ENCODE data around the gene HLF.

Gene HLF

GRCh38 chr17:55343900-55344513 lies 79.2 kb downstream of the HLF start:
- Histone ChIP-seq H3K27ac (replicated peaks) (no peak overlapping the region), H3K4me3 (replicated peaks; ENCODE audit: insufficient read depth, low read length) (no peak overlapping the region), H3K27me3 (ENCODE audit: insufficient read depth, poor library complexity, severe bottlenecking) (peaks cover 5% of the 10 kb centered on the region)
- TF ChIP-seq, protein P1, sequence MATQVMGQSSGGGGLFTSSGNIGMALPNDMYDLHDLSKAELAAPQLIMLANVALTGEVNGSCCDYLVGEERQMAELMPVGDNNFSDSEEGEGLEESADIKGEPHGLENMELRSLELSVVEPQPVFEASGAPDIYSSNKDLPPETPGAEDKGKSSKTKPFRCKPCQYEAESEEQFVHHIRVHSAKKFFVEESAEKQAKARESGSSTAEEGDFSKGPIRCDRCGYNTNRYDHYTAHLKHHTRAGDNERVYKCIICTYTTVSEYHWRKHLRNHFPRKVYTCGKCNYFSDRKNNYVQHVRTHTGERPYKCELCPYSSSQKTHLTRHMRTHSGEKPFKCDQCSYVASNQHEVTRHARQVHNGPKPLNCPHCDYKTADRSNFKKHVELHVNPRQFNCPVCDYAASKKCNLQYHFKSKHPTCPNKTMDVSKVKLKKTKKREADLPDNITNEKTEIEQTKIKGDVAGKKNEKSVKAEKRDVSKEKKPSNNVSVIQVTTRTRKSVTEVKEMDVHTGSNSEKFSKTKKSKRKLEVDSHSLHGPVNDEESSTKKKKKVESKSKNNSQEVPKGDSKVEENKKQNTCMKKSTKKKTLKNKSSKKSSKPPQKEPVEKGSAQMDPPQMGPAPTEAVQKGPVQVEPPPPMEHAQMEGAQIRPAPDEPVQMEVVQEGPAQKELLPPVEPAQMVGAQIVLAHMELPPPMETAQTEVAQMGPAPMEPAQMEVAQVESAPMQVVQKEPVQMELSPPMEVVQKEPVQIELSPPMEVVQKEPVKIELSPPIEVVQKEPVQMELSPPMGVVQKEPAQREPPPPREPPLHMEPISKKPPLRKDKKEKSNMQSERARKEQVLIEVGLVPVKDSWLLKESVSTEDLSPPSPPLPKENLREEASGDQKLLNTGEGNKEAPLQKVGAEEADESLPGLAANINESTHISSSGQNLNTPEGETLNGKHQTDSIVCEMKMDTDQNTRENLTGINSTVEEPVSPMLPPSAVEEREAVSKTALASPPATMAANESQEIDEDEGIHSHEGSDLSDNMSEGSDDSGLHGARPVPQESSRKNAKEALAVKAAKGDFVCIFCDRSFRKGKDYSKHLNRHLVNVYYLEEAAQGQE (IDR thresholded peaks at IDR 0.05; ENCODE audit: insufficient replicate concordance, low read depth) = no peak
- no peak for TF ChIP-seq GABPA (IDR thresholded peaks at IDR 0.05; ENCODE audit: low read depth)
- no peak for TF ChIP-seq POLR2AphosphoS5 (IDR thresholded peaks at IDR 0.05; ENCODE audit: low read depth)
- DNase-seq (ENCODE audit: low read depth in 1 of 2, low spot score in 1 of 2) = no peak

- H3K4me3 ChIP-seq (replicated peaks; ENCODE audit: insufficient read depth, low read length) = no peak overlapping the region
- TF ChIP-seq GABPA (IDR thresholded peaks at IDR 0.05; ENCODE audit: low read depth) (no peak), POLR2AphosphoS5 (IDR thresholded peaks at IDR 0.05; ENCODE audit: low read depth) (no peak), CTCF (IDR thresholded peaks at IDR 0.05; ENCODE audit: insufficient read depth, low read length) (no peak), SPI1 (IDR thresholded peaks at IDR 0.05; ENCODE audit: borderline replicate concordance, low read depth) (no peak)
- TF ChIP-seq, protein P1 (IDR thresholded peaks at IDR 0.05; ENCODE audit: insufficient replicate concordance, low read depth) = no peak
These were observed 79.8 kb downstream of the HLF start for GRCh38 chr17:55344514-55344997.

GRCh38 chr17:55345132-55345531 lies 80.4 kb downstream of the HLF start:
- DNase-seq (ENCODE audit: low read depth in 1 of 2, low spot score in 1 of 2) = no peak
- TF ChIP-seq SPI1 (IDR thresholded peaks at IDR 0.05; ENCODE audit: borderline replicate concordance, low read depth) = no peak
- TF ChIP-seq CTCF (IDR thresholded peaks at IDR 0.05; ENCODE audit: insufficient read depth, low read length) = no peak
- no peak for TF ChIP-seq GABPA (IDR thresholded peaks at IDR 0.05; ENCODE audit: low read depth)
- no peak for TF ChIP-seq POLR2AphosphoS5 (IDR thresholded peaks at IDR 0.05; ENCODE audit: low read depth)
- TF ChIP-seq, protein P1 (IDR thresholded peaks at IDR 0.05; ENCODE audit: insufficient replicate concordance, low read depth) = no peak
- no peak overlapping the region for H3K4me3 ChIP-seq (replicated peaks; ENCODE audit: insufficient read depth, low read length)
- no peak overlapping the region for H3K27ac ChIP-seq (replicated peaks)
- H3K27me3 ChIP-seq (ENCODE audit: insufficient read depth, poor library complexity, severe bottlenecking) = no peaks in the 10 kb centered on the region

More at GRCh38 chr17:55344514-55344997, 79.8 kb downstream of the HLF start:
- Histone ChIP-seq H3K27me3 (ENCODE audit: insufficient read depth, poor library complexity, severe bottlenecking) (no peaks in the 10 kb centered on the region), H3K27ac (replicated peaks) (no peak overlapping the region)
- no peak for DNase-seq (ENCODE audit: low read depth in 1 of 2, low spot score in 1 of 2)
